ENCODE measurements around the gene MEN1. TPM values are rescaled to one million over a fixed set of nuclear protein-coding genes. Genes with fewer than 3 reads are reported as not detected.

The MEN1 gene
- total RNA-seq, 6 experiments from 2014 or later, result 13.1 to 21.5 (median 17.0) TPM

Other genes starting within 250 kb of the MEN1 start
- gene SLC22A12, start 219.3 kb downstream of the MEN1 start, total RNA-seq, result under 1 TPM in 3 of 6 experiments, not detected in 3; 0.22 to 0.80 (median 0.74) TPM
- 1 to 10 TPM; 1.6 to 7.7 (median 2.3) TPM for gene NRXN2, start 87.4 kb downstream of the MEN1 start, total RNA-seq
- gene RASGRP2, start 66.4 kb downstream of the MEN1 start, total RNA-seq, result 1 to 10 TPM; 1.6 to 8.1 (median 3.2) TPM
- gene PYGM, start 50.6 kb downstream of the MEN1 start, total RNA-seq, result 1 to 10 TPM in 1 of 6 experiments, under 1 TPM in 5; 0.24 to 1.4 (median 0.47) TPM
- gene SF1, start 32.0 kb downstream of the MEN1 start, total RNA-seq, result 100 to 1,000 TPM in 5 of 6 experiments, 10 to 100 TPM in 1; 92.7 to 164 (median 141) TPM
- gene MAP4K2, start 7.3 kb downstream of the MEN1 start, total RNA-seq, result 10 to 100 TPM in 1 of 6 experiments, 1 to 10 TPM in 5; 3.4 to 14.7 (median 4.8) TPM
- 1 to 10 TPM in 1 of 6 experiments, under 1 TPM in 5; 0.63 to 1.1 (median 0.99) TPM for gene CDC42BPG, start 34.1 kb upstream of the MEN1 start, total RNA-seq
- gene EHD1, start 68.1 kb upstream of the MEN1 start, total RNA-seq, result 10 to 100 TPM; 18.8 to 36.1 (median 26.3) TPM
- gene ATG2A, start 106.7 kb upstream of the MEN1 start, total RNA-seq, result 10 to 100 TPM; 26.4 to 42.9 (median 32.2) TPM
- gene PPP2R5B, start 114.1 kb upstream of the MEN1 start, total RNA-seq, result 10 to 100 TPM in 1 of 6 experiments, 1 to 10 TPM in 5; 6.8 to 12.6 (median 8.9) TPM
- gene GPHA2, start 125.3 kb upstream of the MEN1 start, total RNA-seq, result under 1 TPM in 1 of 6 experiments, not detected in 5; 0.46 TPM
- under 1 TPM in 2 of 6 experiments, not detected in 4; 0.33 to 0.86 TPM for gene MAJIN, start 161.6 kb upstream of the MEN1 start, total RNA-seq
- gene BATF2, start 186.4 kb upstream of the MEN1 start, total RNA-seq, result 1 to 10 TPM; 1.9 to 2.5 (median 2.3) TPM
- 10 to 100 TPM in 3 of 6 experiments, 1 to 10 TPM in 3; 7.3 to 26.2 (median 10.0) TPM for gene ARL2, start 203.6 kb upstream of the MEN1 start, total RNA-seq
- gene SNX15, start 216.9 kb upstream of the MEN1 start, total RNA-seq, result 10 to 100 TPM in 1 of 6 experiments, 1 to 10 TPM in 5; 6.4 to 10.3 (median 8.7) TPM
- 10 to 100 TPM in 2 of 6 experiments, 1 to 10 TPM in 4; 4.2 to 13.8 (median 5.8) TPM for gene SAC3D1, start 230.7 kb upstream of the MEN1 start, total RNA-seq
- gene NAALADL1, start 248.0 kb upstream of the MEN1 start, total RNA-seq, result 1 to 10 TPM in 5 of 6 experiments, under 1 TPM in 1; 0.83 to 3.5 (median 1.4) TPM